ENCODE results near the gene C17orf113.

Gene C17orf113

GRCh38 chr17:42072323-42073187 is 22.2 kb upstream of the C17orf113 start:
- TF ChIP-seq CTCF (conservative IDR thresholded peaks at IDR 0.05; ENCODE audit: low read depth, low read length) = no peak
- no peak overlapping the region for H3K4me3 ChIP-seq (IDR thresholded peaks at IDR 0.05; ENCODE audit: insufficient read depth, low read depth, low read length)
- H3K4me2 ChIP-seq = no peak overlapping the region
- H3K27me3 ChIP-seq (ENCODE audit: insufficient read depth, low read depth) = peaks cover 7% of the 10 kb centered on the region; the same call in 1 of the 2 replicates
- no peaks in the 10 kb centered on the region for H3K79me2 ChIP-seq (ENCODE audit: insufficient read depth, low read depth)
- no peaks in the 10 kb centered on the region for H4K20me1 ChIP-seq (ENCODE audit: insufficient read depth)
- H3K36me3 ChIP-seq (ENCODE audit: insufficient read depth) = no peaks in the 10 kb centered on the region
- no peak overlapping the region for H2AFZ ChIP-seq (ENCODE audit: low read depth)
- H3K9ac ChIP-seq = no peak overlapping the region
- H3K4me1 ChIP-seq (ENCODE audit: low read depth, poor library complexity, severe bottlenecking) = no peaks in the 10 kb centered on the region
- no peak overlapping the region for H3K27ac ChIP-seq

DNA sequence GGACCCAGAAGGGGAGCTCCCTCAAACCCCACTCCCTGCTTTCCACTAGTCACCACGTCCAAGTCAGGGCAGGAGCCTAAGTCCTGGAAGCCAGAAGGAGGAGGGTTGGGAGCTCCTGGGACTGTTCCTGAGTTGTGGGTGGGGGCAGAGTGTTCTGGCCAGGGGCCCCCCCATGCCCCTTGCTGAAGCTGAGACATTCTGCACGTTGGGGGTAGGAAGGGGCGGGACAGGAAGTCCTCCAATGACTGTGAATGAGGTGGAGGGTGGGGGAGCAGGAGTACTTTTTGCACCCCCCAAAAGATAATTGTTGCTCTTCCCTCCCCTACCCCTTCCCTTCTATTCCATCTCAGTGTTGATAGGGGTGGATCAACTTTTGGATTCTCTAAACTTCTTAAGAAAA is 21.4 kb upstream of the C17orf113 start:
- Histone ChIP-seq H3K27me3 (ENCODE audit: insufficient read depth, low read depth) (peaks cover 7% of the 10 kb centered on the region; the same call in 1 of the 2 replicates), H4K20me1 (ENCODE audit: insufficient read depth) (no peaks in the 10 kb centered on the region), H3K27ac (no peak overlapping the region), H3K79me2 (ENCODE audit: insufficient read depth, low read depth) (no peaks in the 10 kb centered on the region), H3K4me1 (ENCODE audit: low read depth, poor library complexity, severe bottlenecking) (no peaks in the 10 kb centered on the region), H3K4me3 (IDR thresholded peaks at IDR 0.05; ENCODE audit: insufficient read depth, low read depth, low read length) (no peak overlapping the region), H3K9ac (no peak overlapping the region), H3K4me2 (no peak overlapping the region), H3K36me3 (ENCODE audit: insufficient read depth) (no peaks in the 10 kb centered on the region), H2AFZ (ENCODE audit: low read depth) (no peak overlapping the region)
- TF ChIP-seq CTCF (conservative IDR thresholded peaks at IDR 0.05; ENCODE audit: low read depth, low read length) = no peak

DNA sequence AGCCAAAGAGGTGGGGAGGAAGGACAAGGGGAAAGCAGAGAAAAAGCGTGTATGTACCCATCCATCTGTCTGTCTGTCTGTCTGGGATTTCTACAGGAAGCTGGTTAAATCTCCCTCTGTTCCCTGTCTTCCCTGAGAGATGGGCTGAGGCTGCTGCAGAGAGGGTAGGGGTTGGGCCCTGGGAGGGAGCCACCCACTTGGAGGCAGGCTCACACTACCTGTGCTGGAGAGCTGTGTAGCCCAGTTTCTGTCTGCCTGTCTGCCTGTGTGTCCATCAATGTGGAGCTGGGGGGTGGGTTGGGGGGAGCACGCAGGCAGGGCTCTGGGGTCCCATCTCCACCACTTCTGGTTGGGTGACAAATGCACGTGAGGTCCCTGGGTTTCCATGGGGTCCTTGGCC is 18.6 kb upstream of the C17orf113 start:
- no peaks in the 10 kb centered on the region for H3K4me1 ChIP-seq (ENCODE audit: low read depth, poor library complexity, severe bottlenecking)
- no peak overlapping the region for H2AFZ ChIP-seq (ENCODE audit: low read depth)
- no peak overlapping the region for H3K9ac ChIP-seq
- peaks cover 7% of the 10 kb centered on the region; the same call in 1 of the 2 replicates for H3K27me3 ChIP-seq (ENCODE audit: insufficient read depth, low read depth)
- no peak overlapping the region for H3K27ac ChIP-seq
- no peaks in the 10 kb centered on the region for H3K36me3 ChIP-seq (ENCODE audit: insufficient read depth)
- no peak overlapping the region for H3K4me3 ChIP-seq (IDR thresholded peaks at IDR 0.05; ENCODE audit: insufficient read depth, low read depth, low read length)
- H4K20me1 ChIP-seq (ENCODE audit: insufficient read depth) = no peaks in the 10 kb centered on the region
- no peaks in the 10 kb centered on the region for H3K79me2 ChIP-seq (ENCODE audit: insufficient read depth, low read depth)
- no peak for TF ChIP-seq CTCF (conservative IDR thresholded peaks at IDR 0.05; ENCODE audit: low read depth, low read length)
- H3K4me2 ChIP-seq = no peak overlapping the region

DNA sequence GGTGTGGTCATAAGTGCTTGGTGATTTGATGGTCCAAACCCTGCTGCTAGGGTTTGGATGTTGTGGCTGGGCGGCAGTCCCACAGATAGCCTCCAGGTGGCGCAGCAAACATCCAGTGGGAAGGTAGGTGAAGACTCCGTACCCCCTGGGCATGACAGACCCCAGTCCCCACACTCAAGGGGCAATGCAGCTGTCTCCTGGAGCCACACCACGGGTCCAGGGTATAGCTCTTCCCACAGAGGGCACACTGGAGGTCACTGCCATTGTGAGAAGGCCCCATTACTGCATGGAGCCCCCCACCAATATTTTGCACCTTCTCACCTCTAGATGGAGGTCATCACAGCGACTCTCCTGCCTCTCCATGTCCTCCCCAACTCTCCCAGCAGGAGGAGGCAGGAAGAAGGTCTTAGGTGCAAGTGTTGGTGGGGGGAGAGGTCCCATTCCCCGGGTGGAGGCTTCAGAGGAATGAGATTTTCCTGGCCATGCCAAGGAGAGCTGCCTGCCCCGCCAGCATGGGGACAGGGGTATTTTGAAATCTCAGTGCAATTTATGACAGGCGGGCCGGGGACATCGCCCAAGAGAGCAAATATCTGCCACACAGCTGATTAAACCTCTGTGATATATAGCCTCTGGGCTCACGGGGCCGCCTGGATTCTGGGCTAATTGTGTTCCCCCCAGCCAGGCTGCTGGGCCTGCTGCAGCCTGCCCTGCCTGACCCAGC is 17.1 kb upstream of the C17orf113 start:
- peaks cover 7% of the 10 kb centered on the region; the same call in 1 of the 2 replicates for H3K27me3 ChIP-seq (ENCODE audit: insufficient read depth, low read depth)
- no peak overlapping the region for H3K27ac ChIP-seq
- peak overlapping the region; percentile 48; the same call in 1 of the 2 replicates for H2AFZ ChIP-seq (ENCODE audit: low read depth)
- H3K9ac ChIP-seq = no peak overlapping the region
- H3K36me3 ChIP-seq (ENCODE audit: insufficient read depth) = no peaks in the 10 kb centered on the region
- H3K4me3 ChIP-seq (IDR thresholded peaks at IDR 0.05; ENCODE audit: insufficient read depth, low read depth, low read length) = no peak overlapping the region
- no peaks in the 10 kb centered on the region for H3K79me2 ChIP-seq (ENCODE audit: insufficient read depth, low read depth)
- no peaks in the 10 kb centered on the region for H3K4me1 ChIP-seq (ENCODE audit: low read depth, poor library complexity, severe bottlenecking)
- no peak overlapping the region for H3K4me2 ChIP-seq
- TF ChIP-seq CTCF (conservative IDR thresholded peaks at IDR 0.05; ENCODE audit: low read depth, low read length) = peak; percentile 99
- H4K20me1 ChIP-seq (ENCODE audit: insufficient read depth) = no peaks in the 10 kb centered on the region

Measured in KMS-11 (cell line).